ENCODE measurements around the gene POLD2.

- TF ChIP-seq CTCF (conservative IDR thresholded peaks at IDR 0.05; ENCODE audit: low read length) (no peak), EZH2phosphoT487 (IDR thresholded peaks at IDR 0.05; ENCODE audit: borderline replicate concordance) (no peak)
Observed at GRCh38 chr7:44080118-44080517, 43.2 kb downstream of the POLD2 start.

All from Loucy (cell line).